GM12878 (cell line): ENCODE measurements around the gene MYH7B. TPM values are rescaled to one million over a fixed set of nuclear protein-coding genes. Genes with fewer than 3 reads are reported as not detected.

Experiments used
- ATAC-seq: fragments of 200-7000 bp; cut with Tn5 transposase; 3 replicates; pipeline ENCODE4 v1.9.1; 2020; ENCODE audit warnings: mild to moderate bottlenecking, moderate library complexity
- BruUV-seq: library from RNA; stranded (reverse); fragments of 400-500 nt; replicated peaks from 2 replicates; lab custom pipeline; 2021; lab: Mats Ljungman, UMichigan
- CTCF ChIA-PET: fragments of 300-600 bp; sonication (Branson Sonifier 250); formaldehyde crosslinking; extraction: SDS; loops from one replicate; lab custom pipeline; 2021; ENCODE audit warnings: inconsistent platforms; lab: Yijun Ruan, JAX
- POLR2A ChIA-PET: fragments of 350-600 bp; formaldehyde crosslinking; extraction: SDS; loops from one replicate; lab custom pipeline; 2021; ENCODE audit warnings: inconsistent platforms; lab: Charles Lee
- RAD21 ChIA-PET: fragments of 300-600 bp; sonication (Branson Sonifier 250); formaldehyde crosslinking; loops from one replicate; lab custom pipeline; 2023; ENCODE audit warnings: antibody characterized with exemption; ENCODE audit not compliant: unreplicated experiment; lab: Charles Lee
- SMC1A ChIA-PET: fragments of 300-600 bp; sonication (Branson Sonifier 250); formaldehyde crosslinking; loops from one replicate; lab custom pipeline; 2023; ENCODE audit not compliant: unreplicated experiment, uncharacterized antibody; lab: Charles Lee
- DNase-seq: peaks from one replicate; pipeline ENCODE4 v3.0.0-alpha.2; 2011; ENCODE audit warnings: low read depth, low spot score
- FAIRE-seq: peaks from 3 replicates; lab custom pipeline; 2011; peaks lifted over from hg19 to GRCh38; lab: Jason Lieb, UNC
- H2AFZ ChIP-seq: 2 replicates; pipeline ENCODE4 v1.6.0; 2011; ENCODE audit warnings: low read depth, low read length, control low read depth; ENCODE audit not compliant: control insufficient read depth
- H3K27ac ChIP-seq: 2 replicates; pipeline ENCODE4 v1.5.1; 2011; ENCODE audit warnings: control low read depth; ENCODE audit not compliant: control insufficient read depth, insufficient read depth
- H3K27me3 ChIP-seq, 2 experiments: replicated peaks in 1 of 2; 2 replicates each; pipeline versions ENCODE4 v1.6.0 to v1.6.1; 2011; ENCODE audit warnings: low read length in 1 of 2; ENCODE audit not compliant: control insufficient read depth in 2 of 2, insufficient read depth in 2 of 2
- H3K36me3 ChIP-seq, 2 experiments: 2 replicates each; pipeline ENCODE4 v1.5.1; 2011; ENCODE audit warnings: low read length in 1 of 2; ENCODE audit not compliant: control insufficient read depth in 2 of 2, insufficient read depth in 2 of 2
- H3K4me1 ChIP-seq: 2 replicates; pipeline ENCODE4 v1.6.1; 2011; ENCODE audit warnings: mild to moderate bottlenecking, low read length, moderate library complexity, mixed read lengths; ENCODE audit not compliant: control insufficient read depth, insufficient read depth
- H3K4me2 ChIP-seq: 2 replicates; pipeline ENCODE4 v1.6.0; 2011; ENCODE audit warnings: control low read depth; ENCODE audit not compliant: control insufficient read depth, insufficient read depth
- H3K4me3 ChIP-seq: fragments of 200-600 bp; sonication (generic); 2 replicates; pipeline ENCODE4 v1.5.1; 2016
- H3K79me2 ChIP-seq: 2 replicates; pipeline ENCODE4 v1.6.0; 2011; ENCODE audit warnings: low read length; ENCODE audit not compliant: control insufficient read depth, insufficient read depth
- H3K9ac ChIP-seq: 2 replicates; pipeline ENCODE4 v1.8.0; 2011; ENCODE audit warnings: low read length, control low read depth, mixed read lengths; ENCODE audit not compliant: control insufficient read depth, insufficient read depth
- H3K9me3 ChIP-seq: replicated peaks from 3 replicates; pipeline ENCODE4 v1.5.1; 2011; ENCODE audit warnings: mild to moderate bottlenecking, low read length; ENCODE audit not compliant: control insufficient read depth, insufficient read depth
- H4K20me1 ChIP-seq: 2 replicates; pipeline ENCODE4 v1.6.0; 2011; ENCODE audit not compliant: control insufficient read depth, insufficient read depth
- CBFB ChIP-seq: IDR thresholded peaks from 2 replicates; pipeline ENCODE4 v1.6.1; 2016; ENCODE audit warnings: antibody characterized with exemption, low read depth
- CBX5 ChIP-seq: sonication (generic); IDR thresholded peaks from 2 replicates; pipeline ENCODE4 v1.6.1; 2016; ENCODE audit warnings: low read depth, moderate library complexity, mild to moderate bottlenecking, inconsistent platforms
- MXI1 ChIP-seq: fragments of 150-350 bp; IDR thresholded peaks from 2 replicates; pipeline ENCODE4 v1.6.1; 2011; ENCODE audit warnings: low read depth, mild to moderate bottlenecking, inconsistent platforms, low read length, improper control_type of control experiment
- NBN ChIP-seq: fragments of 450-650 bp; IDR thresholded peaks from 2 replicates; pipeline ENCODE4 v1.6.1; 2016
- NR2C1 ChIP-seq: fragments of 450-650 bp; IDR thresholded peaks from 2 replicates; pipeline ENCODE4 v1.6.1; 2017; ENCODE audit warnings: antibody characterized with exemption, mild to moderate bottlenecking, moderate library complexity
- NR2F1 ChIP-seq: fragments of 450-650 bp; conservative IDR thresholded peaks from 2 replicates; pipeline ENCODE4 v1.6.1; 2017; ENCODE audit warnings: mild to moderate bottlenecking
- SUPT20H ChIP-seq: IDR thresholded peaks from 2 replicates; pipeline ENCODE4 v1.6.1; 2011; ENCODE audit warnings: low read depth, mild to moderate bottlenecking, low read length, moderate library complexity, borderline replicate concordance; ENCODE audit not compliant: control insufficient read depth
- TCF3 ChIP-seq: IDR thresholded peaks from 2 replicates; pipeline ENCODE4 v1.6.1; 2012; ENCODE audit warnings: low read depth, mild to moderate bottlenecking, low read length, borderline replicate concordance; ENCODE audit not compliant: insufficient read depth
- ZNF622 ChIP-seq: fragments of 450-650 bp; IDR thresholded peaks from 2 replicates; pipeline ENCODE4 v1.6.1; 2017; ENCODE audit warnings: mild to moderate bottlenecking, inconsistent platforms
- WGBS: methylation state at CpG from one replicate; pipeline ENCODE4 v1.1.6; 2016; ENCODE audit warnings: low lambda C conversion rate; ENCODE audit not compliant: insufficient replicate concordance, insufficient coverage; ENCODE audit errors: missing lambda C conversion rate; 5-methylcytosine and 5-hydroxymethylcytosine counted together
- in situ Hi-C: fragments of 300-500 bp; cut with MboI; formaldehyde crosslinking; loops from 9 replicates; pipeline ENCODE4 v1.14.3; 2018; ENCODE audit warnings: mixed read lengths
- intact Hi-C: fragments of 100-400 bp; cut with micrococcal nuclease; formaldehyde crosslinking; loops from one replicate; pipeline ENCODE4 v1.14.2; 2022; ENCODE audit not compliant: unreplicated experiment
- polyA plus RNA-seq, 11 experiments: library from polyadenylated mRNA; depleted of rRNA in 4 of 11; unstranded in 6 of 11; stranded (reverse) in 5 of 11; fragments of >200 nt; fragmentation: Nextera tagmentation in 4 of 11; fragmentation: Illumina TruSeq in 1 of 11; extraction: Ambion mirVana in 4 of 11; extraction: Trizol in 1 of 11; gene quantifications; 1 replicate in 1 of 11; 2 replicates in 10 of 11; pipeline versions ENCODE4 v1.2.1 to v1.2.3, GENCODE V29; 2011 to 2016; ENCODE audit warnings: inconsistent platforms in 2 of 11, missing spikeins in 2 of 11, low read depth in 1 of 11
- total RNA-seq, 4 experiments: library from RNA; depleted of rRNA in 3 of 4; stranded (reverse); fragments of >200 nt in 3 of 4; fragmentation: Illumina TruSeq in 1 of 4; extraction: Trizol in 1 of 4; gene quantifications; 2 replicates each; pipeline versions ENCODE4 v1.2.1 to v1.2.3, GENCODE V29; 2013 to 2021
- TF ChIP-seq, protein P1 (sequence below): IDR thresholded peaks from 2 replicates; pipeline ENCODE4 v1.6.1; 2011; ENCODE audit warnings: low read depth, low read length, improper control_type of control experiment, borderline replicate concordance
- TF ChIP-seq, protein P2 (sequence below): fragments of 450-650 bp; IDR thresholded peaks from 2 replicates; pipeline ENCODE4 v1.6.1; 2014; ENCODE audit warnings: mild to moderate bottlenecking
- TF ChIP-seq, protein P3 (sequence below): fragments of 450-650 bp; IDR thresholded peaks from 2 replicates; pipeline ENCODE4 v1.6.1; 2017; ENCODE audit warnings: mild to moderate bottlenecking

Gene MYH7B
- total and polyA plus RNA-seq, 10 of the 15 experiments (the other 5 are each of a cell fraction or from before 2014, with no cell fraction given), result 0.01 to 0.40 (median 0.20) TPM; not detected in 3

- BruUV-seq, result no TSS peak
- CTCF ChIA-PET, result interaction anchor here (0.9 to 2.7 kb wide), 3 partner anchors 12 to 79 kb away, joined by 3 to 13 read pairs (median 3); partner anchors contain the start of gene GGT7
These were observed 3.0 kb upstream of the MYH7B start for GRCh38 chr20:34952671-34953070.

More at GRCh38 chr20:34952671-34953070, 3.0 kb upstream of the MYH7B start:
- FAIRE-seq (no peak), DNase-seq (no peak), ATAC-seq (no peak)
- ChIA-PET RAD21 (interaction anchor here (2.4 kb wide), 1 partner anchor 77 kb away, joined by 6 read pairs; the partner anchor contains the start of gene ACSS2), POLR2A (interaction anchor here (0.6 to 2.0 kb wide), 3 partner anchors 59 to 77 kb away, joined by 3 to 7 read pairs (median 3); partner anchors contain the start of gene ACSS2), SMC1A (no interaction called here)
- H3K36me3 ChIP-seq, result peaks cover 0 to 3% of the 10 kb centered on the region in 2 experiments; a peak in 2 of 4 replicates
- no peak overlapping the region for H2AFZ ChIP-seq
- in situ Hi-C loops (no loop called here), intact Hi-C loops (no loop called here)
- no peak overlapping the region for H3K4me3 ChIP-seq
- no peaks in the 10 kb centered on the region for H4K20me1 ChIP-seq
- H3K27me3 ChIP-seq, result no peaks in the 10 kb centered on the region
- no peaks in the 10 kb centered on the region for H3K9me3 ChIP-seq
- no peak overlapping the region for H3K9ac ChIP-seq
- 98% methylated on average over 5 of the region's 5 CpGs for WGBS
- H3K79me2 ChIP-seq, result 0 out of 2 replicates have a peak, but pooled peaks cover 2% of the 10 kb centered on the region
- H3K4me1 ChIP-seq, result peaks cover 8% of the 10 kb centered on the region
- no peak overlapping the region for H3K27ac ChIP-seq
- TF ChIP-seq CBFB (no peak), TCF3 (no peak), SUPT20H (no peak), ZNF622 (no peak), NR2F1 (no peak), NR2C1 (no peak), MXI1 (no peak), NBN (no peak), CBX5 (no peak)
- TF ChIP-seq, protein P1, sequence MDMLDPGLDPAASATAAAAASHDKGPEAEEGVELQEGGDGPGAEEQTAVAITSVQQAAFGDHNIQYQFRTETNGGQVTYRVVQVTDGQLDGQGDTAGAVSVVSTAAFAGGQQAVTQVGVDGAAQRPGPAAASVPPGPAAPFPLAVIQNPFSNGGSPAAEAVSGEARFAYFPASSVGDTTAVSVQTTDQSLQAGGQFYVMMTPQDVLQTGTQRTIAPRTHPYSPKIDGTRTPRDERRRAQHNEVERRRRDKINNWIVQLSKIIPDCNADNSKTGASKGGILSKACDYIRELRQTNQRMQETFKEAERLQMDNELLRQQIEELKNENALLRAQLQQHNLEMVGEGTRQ, result no peak
- TF ChIP-seq, protein P2, sequence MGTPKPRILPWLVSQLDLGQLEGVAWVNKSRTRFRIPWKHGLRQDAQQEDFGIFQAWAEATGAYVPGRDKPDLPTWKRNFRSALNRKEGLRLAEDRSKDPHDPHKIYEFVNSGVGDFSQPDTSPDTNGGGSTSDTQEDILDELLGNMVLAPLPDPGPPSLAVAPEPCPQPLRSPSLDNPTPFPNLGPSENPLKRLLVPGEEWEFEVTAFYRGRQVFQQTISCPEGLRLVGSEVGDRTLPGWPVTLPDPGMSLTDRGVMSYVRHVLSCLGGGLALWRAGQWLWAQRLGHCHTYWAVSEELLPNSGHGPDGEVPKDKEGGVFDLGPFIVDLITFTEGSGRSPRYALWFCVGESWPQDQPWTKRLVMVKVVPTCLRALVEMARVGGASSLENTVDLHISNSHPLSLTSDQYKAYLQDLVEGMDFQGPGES, result no peak
- TF ChIP-seq, protein P3, sequence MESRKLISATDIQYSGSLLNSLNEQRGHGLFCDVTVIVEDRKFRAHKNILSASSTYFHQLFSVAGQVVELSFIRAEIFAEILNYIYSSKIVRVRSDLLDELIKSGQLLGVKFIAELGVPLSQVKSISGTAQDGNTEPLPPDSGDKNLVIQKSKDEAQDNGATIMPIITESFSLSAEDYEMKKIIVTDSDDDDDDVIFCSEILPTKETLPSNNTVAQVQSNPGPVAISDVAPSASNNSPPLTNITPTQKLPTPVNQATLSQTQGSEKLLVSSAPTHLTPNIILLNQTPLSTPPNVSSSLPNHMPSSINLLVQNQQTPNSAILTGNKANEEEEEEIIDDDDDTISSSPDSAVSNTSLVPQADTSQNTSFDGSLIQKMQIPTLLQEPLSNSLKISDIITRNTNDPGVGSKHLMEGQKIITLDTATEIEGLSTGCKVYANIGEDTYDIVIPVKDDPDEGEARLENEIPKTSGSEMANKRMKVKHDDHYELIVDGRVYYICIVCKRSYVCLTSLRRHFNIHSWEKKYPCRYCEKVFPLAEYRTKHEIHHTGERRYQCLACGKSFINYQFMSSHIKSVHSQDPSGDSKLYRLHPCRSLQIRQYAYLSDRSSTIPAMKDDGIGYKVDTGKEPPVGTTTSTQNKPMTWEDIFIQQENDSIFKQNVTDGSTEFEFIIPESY, result no peak
- no peak overlapping the region for H3K4me2 ChIP-seq
